Measurements from ENCODE around the gene TSPAN31. TPM values are rescaled to one million over a fixed set of nuclear protein-coding genes. Genes with fewer than 3 reads are reported as not detected.

Gene TSPAN31
- total and polyA plus RNA-seq, 2 of the 8 experiments (the other 6 are each of a cell fraction or from before 2014, with no cell fraction given): 15.8 to 31.4 TPM

DNA sequence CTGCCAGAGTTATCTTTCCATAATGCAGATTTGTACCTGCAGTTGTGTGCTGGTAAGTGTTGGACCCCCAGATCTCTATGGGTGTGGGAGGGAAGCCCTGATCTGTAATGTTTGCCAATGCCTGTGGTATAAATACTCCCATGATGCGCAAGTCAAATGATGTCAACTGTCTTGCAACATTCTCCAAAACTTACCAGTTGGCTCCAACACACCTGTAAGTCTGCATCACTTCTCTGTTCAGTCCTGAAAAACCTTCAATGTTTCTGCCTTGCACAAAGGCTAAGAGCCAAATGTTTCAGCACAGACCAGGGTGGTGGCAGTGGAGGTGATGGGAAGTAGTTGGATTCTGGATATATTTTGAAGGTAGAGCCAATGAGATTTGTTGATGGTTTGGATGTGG, 47.8 kb upstream of the TSPAN31 start:
- Histone ChIP-seq H3K18ac (ENCODE audit: extremely low read depth, low read length) (no peak overlapping the region), H2BK15ac (ENCODE audit: low read length) (no peak overlapping the region), H2BK120ac (replicated peaks; ENCODE audit: low read depth, low read length) (no peak overlapping the region), H2BK5ac (ENCODE audit: low read depth, low read length) (no peak overlapping the region), H3K9ac (replicated peaks in 1 of 4; ENCODE audit: extremely low read depth in 1 of 4, low read depth in 3 of 4, low read length in 3 of 4) (no peak overlapping the region), H2AFZ (ENCODE audit: low read length) (no peak overlapping the region), H4K20me1 (replicated peaks in 1 of 2; ENCODE audit: control insufficient read depth in 1 of 2, insufficient read depth in 2 of 2, low read length in 2 of 2) (no peaks in the 10 kb centered on the region), H3K79me2 (ENCODE audit: control insufficient read depth in 1 of 2, insufficient read depth in 2 of 2, low read length in 2 of 2) (no peaks in the 10 kb centered on the region), H3K56ac (replicated peaks; ENCODE audit: insufficient read length, low read depth, low read length) (no peak overlapping the region), H4K8ac (ENCODE audit: extremely low read depth, insufficient read depth, low read length) (no peak overlapping the region), H3K27ac (ENCODE audit: low read depth, low read length) (no peak overlapping the region), H3K4me3 (ENCODE audit: extremely low read depth in 1 of 4, insufficient read depth in 2 of 4, low read depth in 3 of 4, low read length in 4 of 4) (no peak overlapping the region), H3K79me1 (ENCODE audit: low read depth, low read length) (no peaks in the 10 kb centered on the region), H4K5ac (ENCODE audit: insufficient read length, low read depth, low read length) (no peak overlapping the region), H3K23ac (ENCODE audit: insufficient read length) (no peak overlapping the region), H3K27me3 (replicated peaks in 1 of 4; ENCODE audit: control insufficient read depth in 3 of 4, extremely low read depth in 1 of 4, insufficient read depth in 3 of 4, low read length in 3 of 4) (no peaks in the 10 kb centered on the region), H3K36me3 (ENCODE audit: control insufficient read depth in 2 of 4, insufficient read depth in 4 of 4, low read length in 3 of 4) (peaks cover 0 to 4% (median 2%) of the 10 kb centered on the region in 4 experiments; a peak in 4 of 8 replicates), H3K9me3 (ENCODE audit: insufficient read depth in 2 of 2, low read depth in 1 of 2, low read length in 1 of 2) (no peaks in the 10 kb centered on the region), H4K91ac (replicated peaks; ENCODE audit: insufficient read length, low read length) (no peak overlapping the region), H2BK12ac (ENCODE audit: low read depth, low read length) (no peak overlapping the region), H3K4ac (replicated peaks; ENCODE audit: insufficient read length, low read depth, low read length) (no peak overlapping the region), H3K23me2 (ENCODE audit: low read depth, low read length) (peaks cover 6% of the 10 kb centered on the region; the same call in 1 of the 2 replicates), H3K14ac (ENCODE audit: insufficient read length) (no peak overlapping the region), H3K4me1 (replicated peaks in 1 of 4; ENCODE audit: control insufficient read depth in 3 of 4, insufficient read depth in 4 of 4, low read length in 3 of 4) (peaks cover 0 to 5% (median 1%) of the 10 kb centered on the region in 4 experiments; a peak in 1 of 7 replicates), H2AK5ac (ENCODE audit: low read depth, low read length) (no peak overlapping the region), H2BK20ac (ENCODE audit: low read length) (no peak overlapping the region), H3K4me2 (ENCODE audit: insufficient read depth in 1 of 2, low read depth in 2 of 2, low read length in 2 of 2) (no peak overlapping the region)
- ChIA-PET POLR2A (ENCODE audit: partially characterized antibody) (no interaction called here), CTCF (ENCODE audit: partially characterized antibody) (no interaction called here)
- WGBS, 2 experiments (ENCODE audit: extremely low coverage in 1 of 2, insufficient coverage in 1 of 2, insufficient read length in 1 of 2, insufficient replicate concordance in 2 of 2, low coverage in 1 of 2, low lambda C conversion rate in 2 of 2, missing lambda C conversion rate in 1 of 2): 100% methylated on average over 1 of the region's 1 CpG; no CpG with 5 or more reads in 1 of the 2 experiments
- no peak for DNase-seq (ENCODE audit: low read depth in 1 of 2, low spot score in 2 of 2)
- FAIRE-seq: no peak
- no peak for TF ChIP-seq ATF3 (IDR thresholded peaks at IDR 0.05; ENCODE audit: insufficient read depth, low read depth, low read length)
- TF ChIP-seq TAF7 (optimal IDR thresholded peaks at IDR 0.05; ENCODE audit: borderline replicate concordance, low read depth, low read length): no peak
- TF ChIP-seq BCL11A (IDR thresholded peaks at IDR 0.05; ENCODE audit: low read depth in 2 of 2, low read length in 2 of 2): no peak
- no peak for TF ChIP-seq NANOG (IDR thresholded peaks at IDR 0.05; ENCODE audit: insufficient read depth, low read depth, low read length, poor library complexity, severe bottlenecking)
- no peak for TF ChIP-seq BACH1 (IDR thresholded peaks at IDR 0.05; ENCODE audit: low read length)
- no peak for TF ChIP-seq SUZ12 (IDR thresholded peaks at IDR 0.05; ENCODE audit: low read length)
- TF ChIP-seq SP4 (IDR thresholded peaks at IDR 0.05; ENCODE audit: low read length): no peak
- no peak for TF ChIP-seq KDM5A (IDR thresholded peaks at IDR 0.05; ENCODE audit: low read length)
- TF ChIP-seq MAFK (IDR thresholded peaks at IDR 0.05; ENCODE audit: low read depth, low read length): no peak
- no peak for TF ChIP-seq ZNF274 (IDR thresholded peaks at IDR 0.05; ENCODE audit: borderline replicate concordance, extremely low read depth, low read length)
- no peak for TF ChIP-seq JUND (IDR thresholded peaks at IDR 0.05; ENCODE audit: low read length)
- no peak for TF ChIP-seq SIX5 (IDR thresholded peaks at IDR 0.05; ENCODE audit: low read depth, low read length)
- no peak for TF ChIP-seq ASH2L (IDR thresholded peaks at IDR 0.05; ENCODE audit: low read length)

All from H1 (cell line).